Measurements from ENCODE around the gene CDC45.

Gene CDC45

DNA sequence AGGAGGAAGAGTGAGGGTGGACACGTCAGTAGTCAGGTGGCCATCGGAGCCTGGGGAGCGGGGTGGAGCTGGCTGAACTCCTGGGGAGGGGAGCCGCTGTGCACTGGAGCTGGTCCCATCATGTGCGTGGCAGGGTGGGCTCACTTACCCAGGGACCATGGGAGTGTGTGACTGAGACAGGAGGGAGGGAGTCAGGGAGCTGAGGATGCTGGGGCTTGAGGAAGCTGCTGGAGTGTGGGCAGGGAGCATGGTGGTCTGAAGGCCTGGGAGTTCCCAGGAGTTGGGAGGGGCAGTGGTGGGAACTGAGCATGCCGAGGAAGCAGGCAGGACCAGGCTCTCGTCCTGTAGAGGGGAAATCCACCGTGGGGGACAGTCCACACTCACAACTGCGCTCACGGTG, 26.5 kb downstream of the CDC45 start:
- no peak overlapping the region for H2AK5ac ChIP-seq (ENCODE audit: low read length, severe bottlenecking)
- no peak overlapping the region for H3K27ac ChIP-seq (ENCODE audit: low read length, poor library complexity, severe bottlenecking)
- H2BK120ac ChIP-seq (ENCODE audit: low read depth, low read length), result no peak overlapping the region
- no peaks in the 10 kb centered on the region for H3K27me3 ChIP-seq (ENCODE audit: control insufficient read depth in 1 of 2, insufficient read depth in 1 of 2, low read length in 2 of 2)
- H2AFZ ChIP-seq (ENCODE audit: low read depth, low read length), result no peak overlapping the region
- H3K4me2 ChIP-seq (ENCODE audit: low read length, poor library complexity, severe bottlenecking), result no peak overlapping the region
- H2BK5ac ChIP-seq (ENCODE audit: low read depth, low read length, poor library complexity, severe bottlenecking), result no peak overlapping the region
- H4K91ac ChIP-seq (ENCODE audit: low read length), result no peak overlapping the region
- peaks cover 0 to 18% of the 10 kb centered on the region in 2 experiments for H3K36me3 ChIP-seq (ENCODE audit: control insufficient read depth in 1 of 2, insufficient read depth in 2 of 2, low read depth in 1 of 2, low read length in 2 of 2)
- H3K79me1 ChIP-seq (replicated peaks; ENCODE audit: low read length, poor library complexity, severe bottlenecking), result no peaks in the 10 kb centered on the region
- whole genome bisulfite sequencing, result 91% methylated on average over 10 of the region's 10 CpGs
- no peak overlapping the region for H2BK12ac ChIP-seq (ENCODE audit: low read length in 2 of 2)
- no peak overlapping the region for H3K9ac ChIP-seq (ENCODE audit: low read length)
- no peak overlapping the region for H4K8ac ChIP-seq (ENCODE audit: low read length)
- no peak overlapping the region for H2BK15ac ChIP-seq (ENCODE audit: low read depth, poor library complexity, severe bottlenecking)
- no peak overlapping the region for H3K4me3 ChIP-seq (ENCODE audit: insufficient read depth in 1 of 2, low read depth in 1 of 2, low read length in 2 of 2)
- DNase-seq, result no peak
- no peak overlapping the region for H3K23ac ChIP-seq (ENCODE audit: low read length in 2 of 2)
- no peak overlapping the region for H3K4ac ChIP-seq (ENCODE audit: low read depth in 1 of 2, low read length in 2 of 2)
- no peak overlapping the region for H3K14ac ChIP-seq (ENCODE audit: low read length in 2 of 2)
- H3K18ac ChIP-seq (ENCODE audit: low read depth in 1 of 2, low read length in 2 of 2), result no peak overlapping the region
- H3K4me1 ChIP-seq (ENCODE audit: control insufficient read depth, insufficient read depth, low read depth, low read length), result no peaks in the 10 kb centered on the region
- H3K9me3 ChIP-seq (ENCODE audit: control insufficient read depth, low read length), result no peaks in the 10 kb centered on the region

DNA sequence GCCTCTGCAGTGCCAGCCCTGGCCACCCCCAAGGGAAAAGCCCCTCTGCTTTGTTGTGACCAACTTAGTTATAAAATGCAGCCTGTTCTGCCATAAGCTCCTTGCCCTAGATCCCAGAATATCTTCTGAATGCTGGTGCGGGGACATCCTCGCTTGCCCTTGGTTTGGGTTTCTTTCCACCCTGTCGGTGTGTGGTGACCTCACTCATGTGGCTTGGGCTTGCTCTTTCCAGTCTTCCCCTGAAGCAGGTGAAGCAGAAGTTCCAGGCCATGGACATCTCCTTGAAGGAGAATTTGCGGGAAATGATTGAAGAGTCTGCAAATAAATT, 27.8 kb downstream of the CDC45 start:
- H2BK15ac ChIP-seq (ENCODE audit: low read depth, poor library complexity, severe bottlenecking), result no peak overlapping the region
- no peaks in the 10 kb centered on the region for H3K27me3 ChIP-seq (ENCODE audit: control insufficient read depth in 1 of 2, insufficient read depth in 1 of 2, low read length in 2 of 2)
- no peaks in the 10 kb centered on the region for H3K9me3 ChIP-seq (ENCODE audit: control insufficient read depth, low read length)
- H4K8ac ChIP-seq (ENCODE audit: low read length), result no peak overlapping the region
- H3K4me3 ChIP-seq (ENCODE audit: insufficient read depth in 1 of 2, low read depth in 1 of 2, low read length in 2 of 2), result no peak overlapping the region
- 94% methylated on average over 3 of the region's 4 CpGs for WGBS
- H2BK12ac ChIP-seq (ENCODE audit: low read length in 2 of 2), result no peak overlapping the region
- H3K79me1 ChIP-seq (replicated peaks; ENCODE audit: low read length, poor library complexity, severe bottlenecking), result no peaks in the 10 kb centered on the region
- H3K14ac ChIP-seq (ENCODE audit: low read length in 2 of 2), result no peak overlapping the region
- H3K4ac ChIP-seq (ENCODE audit: low read depth in 1 of 2, low read length in 2 of 2), result no peak overlapping the region
- no peak overlapping the region for H2BK120ac ChIP-seq (ENCODE audit: low read depth, low read length)
- H3K18ac ChIP-seq (ENCODE audit: low read depth in 1 of 2, low read length in 2 of 2), result no peak overlapping the region
- no peak overlapping the region for H3K4me2 ChIP-seq (ENCODE audit: low read length, poor library complexity, severe bottlenecking)
- no peak overlapping the region for H3K9ac ChIP-seq (ENCODE audit: low read length)
- no peak overlapping the region for H3K23ac ChIP-seq (ENCODE audit: low read length in 2 of 2)
- no peak overlapping the region for H4K91ac ChIP-seq (ENCODE audit: low read length)
- no peak overlapping the region for H2AFZ ChIP-seq (ENCODE audit: low read depth, low read length)
- no peak overlapping the region for H3K27ac ChIP-seq (ENCODE audit: low read length, poor library complexity, severe bottlenecking)
- no peak overlapping the region for H2AK5ac ChIP-seq (ENCODE audit: low read length, severe bottlenecking)
- H3K36me3 ChIP-seq (ENCODE audit: control insufficient read depth in 1 of 2, insufficient read depth in 2 of 2, low read depth in 1 of 2, low read length in 2 of 2), result peaks cover 0 to 18% of the 10 kb centered on the region in 2 experiments
- no peak for DNase-seq
- no peaks in the 10 kb centered on the region for H3K4me1 ChIP-seq (ENCODE audit: control insufficient read depth, insufficient read depth, low read depth, low read length)
- H2BK5ac ChIP-seq (ENCODE audit: low read depth, low read length, poor library complexity, severe bottlenecking), result no peak overlapping the region

DNA sequence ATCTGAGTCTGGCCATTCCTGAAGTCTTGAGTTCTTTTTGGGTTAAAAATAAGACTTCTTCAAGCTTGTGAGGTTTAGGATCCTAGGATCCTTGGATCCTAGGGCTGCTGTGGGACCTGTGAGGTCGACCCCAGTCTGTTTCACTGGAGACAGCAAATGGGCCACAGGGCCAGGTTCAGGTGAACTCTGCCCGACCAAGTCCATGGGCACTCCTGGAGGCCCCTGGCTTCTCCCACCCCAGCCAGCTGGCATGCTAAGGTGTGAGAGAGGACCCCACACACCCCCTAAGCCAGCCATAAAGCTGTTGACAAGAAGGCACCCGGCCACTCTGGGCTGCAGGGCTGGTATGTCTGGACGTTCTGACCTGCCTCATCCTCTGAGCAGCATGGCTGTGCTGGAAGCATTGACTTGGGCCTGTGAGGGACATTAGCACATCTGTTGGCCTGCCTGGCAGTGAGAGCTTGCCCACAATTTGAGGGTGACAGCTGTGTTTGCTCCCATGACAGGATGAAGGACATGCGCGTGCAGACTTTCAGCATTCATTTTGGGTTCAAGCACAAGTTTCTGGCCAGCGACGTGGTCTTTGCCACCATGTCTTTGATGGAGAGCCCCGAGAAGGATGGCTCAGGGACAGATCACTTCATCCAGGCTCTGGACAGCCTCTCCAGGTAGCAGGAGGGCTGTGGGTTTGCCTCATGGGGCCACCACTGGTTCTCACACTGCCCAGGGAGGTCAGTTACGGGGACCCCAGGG, 28.5 kb downstream of the CDC45 start:
- 97% methylated on average over 10 of the region's 10 CpGs for WGBS
- Histone ChIP-seq H3K18ac (ENCODE audit: low read depth in 1 of 2, low read length in 2 of 2) (no peak overlapping the region), H3K4me1 (ENCODE audit: control insufficient read depth, insufficient read depth, low read depth, low read length) (no peaks in the 10 kb centered on the region), H3K23ac (ENCODE audit: low read length in 2 of 2) (no peak overlapping the region), H3K27ac (ENCODE audit: low read length, poor library complexity, severe bottlenecking) (no peak overlapping the region), H4K91ac (ENCODE audit: low read length) (no peak overlapping the region), H3K4me2 (ENCODE audit: low read length, poor library complexity, severe bottlenecking) (no peak overlapping the region), H3K36me3 (ENCODE audit: control insufficient read depth in 1 of 2, insufficient read depth in 2 of 2, low read depth in 1 of 2, low read length in 2 of 2) (peaks cover 0 to 18% of the 10 kb centered on the region in 2 experiments), H2BK5ac (ENCODE audit: low read depth, low read length, poor library complexity, severe bottlenecking) (no peak overlapping the region), H2BK12ac (ENCODE audit: low read length in 2 of 2) (no peak overlapping the region), H3K14ac (ENCODE audit: low read length in 2 of 2) (no peak overlapping the region), H2BK120ac (ENCODE audit: low read depth, low read length) (no peak overlapping the region), H2AK5ac (ENCODE audit: low read length, severe bottlenecking) (no peak overlapping the region), H3K9me3 (ENCODE audit: control insufficient read depth, low read length) (peaks cover under 1% of the 10 kb centered on the region), H3K27me3 (ENCODE audit: control insufficient read depth in 1 of 2, insufficient read depth in 1 of 2, low read length in 2 of 2) (no peaks in the 10 kb centered on the region), H2BK15ac (ENCODE audit: low read depth, poor library complexity, severe bottlenecking) (no peak overlapping the region), H4K8ac (ENCODE audit: low read length) (no peak overlapping the region), H3K79me1 (replicated peaks; ENCODE audit: low read length, poor library complexity, severe bottlenecking) (no peaks in the 10 kb centered on the region), H2AFZ (ENCODE audit: low read depth, low read length) (no peak overlapping the region), H3K4me3 (ENCODE audit: insufficient read depth in 1 of 2, low read depth in 1 of 2, low read length in 2 of 2) (no peak overlapping the region), H3K9ac (ENCODE audit: low read length) (no peak overlapping the region), H3K4ac (ENCODE audit: low read depth in 1 of 2, low read length in 2 of 2) (no peak overlapping the region)
- DNase-seq, result no peak

DNA sequence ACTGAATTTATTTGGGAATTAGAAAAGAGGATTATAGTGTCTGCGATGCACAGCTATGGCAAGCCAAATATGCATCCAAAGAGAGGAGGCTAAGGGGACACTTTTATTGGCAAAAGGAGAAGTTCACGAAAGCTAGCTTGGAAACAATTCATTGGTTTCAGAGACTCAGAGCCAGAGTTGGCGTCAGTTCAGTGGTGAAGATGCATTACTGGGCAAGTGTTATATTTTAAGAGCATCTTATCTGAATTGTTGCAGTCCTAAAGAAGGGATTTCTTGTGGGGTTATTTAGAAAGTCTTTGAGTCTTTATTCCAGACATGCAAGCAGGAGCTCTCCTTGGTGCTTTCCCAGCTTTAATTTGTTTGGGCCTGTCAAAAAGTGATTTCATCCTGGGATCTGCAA, 29.5 kb downstream of the CDC45 start:
- H2BK120ac ChIP-seq (ENCODE audit: low read depth, low read length), result no peak overlapping the region
- H3K4me3 ChIP-seq (ENCODE audit: insufficient read depth in 1 of 2, low read depth in 1 of 2, low read length in 2 of 2), result no peak overlapping the region
- no peak overlapping the region for H3K18ac ChIP-seq (ENCODE audit: low read depth in 1 of 2, low read length in 2 of 2)
- H2AK5ac ChIP-seq (ENCODE audit: low read length, severe bottlenecking), result no peak overlapping the region
- H3K4me2 ChIP-seq (ENCODE audit: low read length, poor library complexity, severe bottlenecking), result no peak overlapping the region
- H3K23ac ChIP-seq (ENCODE audit: low read length in 2 of 2), result no peak overlapping the region
- H3K27ac ChIP-seq (ENCODE audit: low read length, poor library complexity, severe bottlenecking), result no peak overlapping the region
- H3K9ac ChIP-seq (ENCODE audit: low read length), result no peak overlapping the region
- H4K91ac ChIP-seq (ENCODE audit: low read length), result no peak overlapping the region
- no peak overlapping the region for H2BK15ac ChIP-seq (ENCODE audit: low read depth, poor library complexity, severe bottlenecking)
- H3K79me1 ChIP-seq (replicated peaks; ENCODE audit: low read length, poor library complexity, severe bottlenecking), result no peaks in the 10 kb centered on the region
- 96% methylated on average over 3 of the region's 3 CpGs for WGBS
- H3K9me3 ChIP-seq (ENCODE audit: control insufficient read depth, low read length), result peaks cover 10% of the 10 kb centered on the region
- no peaks in the 10 kb centered on the region for H3K4me1 ChIP-seq (ENCODE audit: control insufficient read depth, insufficient read depth, low read depth, low read length)
- peaks cover 0 to 20% of the 10 kb centered on the region in 2 experiments for H3K36me3 ChIP-seq (ENCODE audit: control insufficient read depth in 1 of 2, insufficient read depth in 2 of 2, low read depth in 1 of 2, low read length in 2 of 2)
- no peaks in the 10 kb centered on the region for H3K27me3 ChIP-seq (ENCODE audit: control insufficient read depth in 1 of 2, insufficient read depth in 1 of 2, low read length in 2 of 2)
- H2BK5ac ChIP-seq (ENCODE audit: low read depth, low read length, poor library complexity, severe bottlenecking), result no peak overlapping the region
- H2AFZ ChIP-seq (ENCODE audit: low read depth, low read length), result no peak overlapping the region
- H3K14ac ChIP-seq (ENCODE audit: low read length in 2 of 2), result no peak overlapping the region
- no peak overlapping the region for H2BK12ac ChIP-seq (ENCODE audit: low read length in 2 of 2)
- H4K8ac ChIP-seq (ENCODE audit: low read length), result no peak overlapping the region
- DNase-seq, result no peak
- H3K4ac ChIP-seq (ENCODE audit: low read depth in 1 of 2, low read length in 2 of 2), result no peak overlapping the region
